Activated CD8-positive, alpha-beta memory T cell treated with anti-CD3 and anti-CD28 coated beads for 36 hours (primary cell): ENCODE data around the gene GRIA3. TPM values are rescaled to one million over a fixed set of nuclear protein-coding genes. Genes with fewer than 3 reads are reported as not detected.

Source experiments
- CTCF ChIA-PET: fragments of 350-600 bp; sonication (Branson Sonifier 250); formaldehyde crosslinking; loops from one replicate; lab custom pipeline; 2021; ENCODE audit warnings: antibody characterized with exemption; lab: Charles Lee
- POLR2A ChIA-PET: fragments of 350-600 bp; sonication (Branson Sonifier 250); formaldehyde crosslinking; loops from one replicate; lab custom pipeline; 2021; ENCODE audit warnings: antibody characterized with exemption; lab: Charles Lee
- total RNA-seq, 2 experiments: library from RNA; stranded (reverse); gene quantifications; one replicate each; pipeline ENCODE4 v1.2.3, GENCODE V29; 2021

The GRIA3 gene
- total RNA-seq = not detected

- CTCF ChIA-PET = no interaction called here
- POLR2A ChIA-PET = no interaction called here
These were observed at the start of gene GRIA3 for GRCh38 chrX:123184219-123184865. GRIA3 (plus strand) TSS chrX:123184278; CDS start chrX:123184536, 258 bp downstream.

DNA sequence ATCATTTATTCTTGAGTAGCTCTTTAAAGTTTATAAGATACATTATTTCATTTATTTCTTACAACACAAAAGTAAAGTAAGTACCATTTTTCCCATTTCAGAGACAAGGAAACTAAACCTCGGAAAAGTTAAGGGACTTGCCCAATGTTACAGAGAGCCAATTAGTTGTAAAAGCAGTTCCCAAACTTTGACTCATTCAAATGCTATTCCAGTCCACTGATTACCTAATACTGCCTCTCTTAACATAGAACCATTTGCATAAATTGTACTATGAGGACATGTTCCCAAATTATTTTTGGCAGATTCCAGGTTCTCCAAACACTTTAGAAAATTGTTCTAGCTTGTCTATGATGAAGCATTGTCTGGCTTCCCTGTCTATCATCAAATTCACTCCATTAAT lies 45.6 kb upstream of the GRIA3 start:
- POLR2A ChIA-PET = no interaction called here
- CTCF ChIA-PET = no interaction called here

- ChIA-PET CTCF (no interaction called here), POLR2A (no interaction called here)
These were observed 43.6 kb upstream of the GRIA3 start for GRCh38 chrX:123140454-123140853.

DNA sequence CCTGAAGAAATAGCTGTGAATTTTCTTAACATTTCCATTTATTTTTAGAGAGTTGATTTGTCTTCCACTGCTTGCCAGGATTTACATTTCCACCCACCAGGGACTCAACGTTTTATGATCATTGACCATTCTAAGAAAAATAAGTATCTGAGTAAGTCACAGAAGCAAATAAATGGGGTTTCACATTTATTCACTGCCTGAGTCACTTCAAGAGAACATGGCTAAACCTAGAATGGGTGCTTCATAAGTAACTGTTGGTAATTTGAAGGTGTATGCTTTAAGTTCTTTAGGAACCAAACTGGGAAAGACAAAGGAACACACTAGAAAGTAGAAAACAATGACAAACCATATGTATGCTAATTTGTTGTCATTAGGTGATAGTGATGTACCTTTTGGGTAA lies 43.2 kb upstream of the GRIA3 start:
- ChIA-PET CTCF (no interaction called here), POLR2A (no interaction called here)

GRCh38 chrX:123153846-123154335 lies 30.2 kb upstream of the GRIA3 start:
- ChIA-PET CTCF (no interaction called here), POLR2A (no interaction called here)

GRCh38 chrX:123155327-123155726 lies 28.8 kb upstream of the GRIA3 start:
- CTCF ChIA-PET = no interaction called here

DNA sequence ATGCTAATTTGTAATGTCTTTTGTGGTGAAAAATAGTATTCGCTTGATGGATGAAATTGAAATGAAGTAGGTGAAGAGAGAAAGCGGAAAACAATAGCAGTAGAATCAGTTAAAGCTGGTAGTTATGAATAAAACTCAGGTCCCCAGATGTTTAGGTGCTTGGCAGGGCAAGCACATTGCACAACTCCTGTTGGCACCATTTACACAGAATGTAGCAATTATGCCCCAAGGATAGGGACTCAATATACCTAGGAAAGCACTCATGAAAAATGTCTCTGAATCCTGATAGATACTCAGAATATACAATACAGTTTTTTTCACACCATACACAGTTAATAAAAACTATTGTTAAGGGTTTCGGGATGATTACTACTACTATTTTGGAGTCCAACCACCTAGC lies 26.5 kb upstream of the GRIA3 start:
- ChIA-PET POLR2A (no interaction called here), CTCF (no interaction called here)

More at GRCh38 chrX:123155327-123155726, 28.8 kb upstream of the GRIA3 start:
- POLR2A ChIA-PET = no interaction called here

- POLR2A ChIA-PET = no interaction called here
- CTCF ChIA-PET = no interaction called here
These were observed 24.7 kb upstream of the GRIA3 start for GRCh38 chrX:123159403-123159802.

- ChIA-PET POLR2A (no interaction called here), CTCF (no interaction called here)
These were observed 16.5 kb upstream of the GRIA3 start for GRCh38 chrX:123167621-123168020.

DNA sequence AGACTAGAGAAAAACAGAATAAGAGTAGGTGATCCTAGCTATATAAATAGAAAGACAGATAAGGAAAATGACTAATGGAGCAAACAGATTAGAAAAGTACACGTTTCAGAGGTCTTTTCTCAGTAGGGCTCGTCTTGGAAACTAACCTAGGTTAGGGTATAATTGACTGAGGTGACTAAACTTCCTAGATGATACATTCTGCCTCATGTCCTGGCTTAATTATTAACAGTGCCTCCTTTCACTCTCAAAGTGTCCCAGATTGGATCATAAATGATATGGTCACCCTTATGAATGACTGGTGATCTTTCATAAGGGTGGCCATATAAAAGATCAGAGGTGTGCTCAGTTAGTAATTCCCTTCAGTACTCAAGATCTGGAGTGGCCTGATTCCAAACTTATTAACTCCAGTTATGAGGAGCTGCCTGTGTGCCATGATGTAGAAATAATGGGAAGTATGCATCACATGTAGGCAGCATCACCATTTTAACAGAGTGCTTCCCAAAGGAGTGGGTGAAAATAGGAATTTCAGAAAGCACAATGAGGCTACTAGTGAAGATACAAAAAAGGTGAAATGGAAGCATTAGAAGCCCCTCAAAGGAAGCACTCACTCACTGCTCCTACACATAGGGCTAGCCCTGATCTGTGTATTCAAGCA lies 14.7 kb upstream of the GRIA3 start:
- POLR2A ChIA-PET = no interaction called here
- CTCF ChIA-PET = no interaction called here

DNA sequence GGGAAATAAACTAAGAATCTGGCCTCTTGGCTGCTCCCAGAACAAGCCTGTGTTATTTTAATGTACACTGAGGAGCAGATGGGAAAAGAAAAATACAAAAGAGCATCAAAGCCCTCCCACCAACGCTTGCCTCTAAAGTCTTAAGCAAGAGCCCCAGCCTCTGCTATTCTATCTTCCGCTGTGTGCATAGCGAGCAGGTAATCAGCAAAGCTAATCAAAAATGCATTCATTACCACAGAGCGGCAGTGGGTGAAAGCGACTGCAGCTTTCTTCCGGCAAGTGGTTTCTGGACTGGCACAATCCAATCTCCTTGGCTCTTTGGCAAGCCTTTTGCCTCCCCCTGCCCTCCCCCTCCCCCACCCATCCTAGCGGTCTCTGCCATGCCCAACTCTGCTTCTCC lies 13.5 kb upstream of the GRIA3 start:
- CTCF ChIA-PET = no interaction called here
- POLR2A ChIA-PET = no interaction called here

- ChIA-PET CTCF (no interaction called here), POLR2A (no interaction called here)
These were observed 12.3 kb upstream of the GRIA3 start for GRCh38 chrX:123171781-123172180.

DNA sequence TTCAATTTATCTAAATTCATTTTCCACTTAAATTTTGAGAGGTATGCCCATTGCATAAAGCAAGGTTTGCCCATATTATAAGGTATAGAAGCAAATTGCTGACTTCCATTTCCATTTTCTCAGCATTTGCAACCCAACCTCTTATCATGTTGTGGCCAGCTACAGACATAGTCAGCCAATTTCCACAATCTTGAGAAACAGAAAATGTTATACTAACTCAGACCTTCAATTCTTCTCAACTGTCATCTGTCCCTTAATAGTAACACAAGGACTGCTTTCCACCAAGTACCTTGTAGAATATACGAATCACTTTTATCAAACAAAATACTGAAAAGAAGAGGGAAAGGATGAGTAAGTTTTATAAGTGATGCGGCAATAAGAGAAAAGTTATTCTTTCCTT lies 11.2 kb upstream of the GRIA3 start:
- POLR2A ChIA-PET = no interaction called here

GRCh38 chrX:123173833-123174232 lies 10.2 kb upstream of the GRIA3 start:
- CTCF ChIA-PET = no interaction called here

More for the DNA sequence above, 11.2 kb upstream of the GRIA3 start:
- CTCF ChIA-PET = no interaction called here

DNA sequence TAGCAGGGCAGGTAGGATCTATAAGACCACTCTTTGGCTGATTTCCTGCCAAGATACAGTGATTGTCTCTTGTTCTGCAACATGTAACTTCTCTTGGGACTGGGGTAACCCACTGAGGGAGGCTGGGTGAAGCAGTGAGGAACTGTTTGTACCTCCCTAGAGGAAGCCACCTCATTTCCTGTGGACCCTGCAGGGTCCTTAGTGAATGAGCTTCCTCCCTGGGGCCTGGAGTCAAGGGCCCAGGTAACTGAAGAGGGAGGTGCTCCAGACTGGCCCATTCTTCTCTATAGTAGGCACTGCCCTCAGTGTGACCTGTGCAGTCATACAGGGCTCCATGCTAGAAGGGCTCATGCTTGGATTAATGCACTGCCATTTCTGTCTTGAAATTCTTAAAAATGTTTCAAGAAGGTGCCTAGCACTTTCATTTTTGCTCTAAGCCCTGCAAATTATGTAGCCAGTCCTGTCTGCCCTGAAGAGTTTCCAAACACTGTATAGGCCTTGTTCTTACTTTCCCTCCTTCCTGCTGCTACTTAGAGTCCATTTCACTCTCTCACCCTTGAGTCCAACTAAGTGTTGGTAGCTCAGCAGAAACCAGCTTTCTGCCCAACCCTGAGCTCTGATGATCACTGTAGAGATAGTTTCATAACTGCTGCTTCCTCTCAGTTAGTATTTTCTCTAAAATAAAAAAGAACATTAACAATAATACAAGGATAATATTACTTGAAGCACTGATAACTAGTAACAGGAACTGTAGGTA lies 8.5 kb upstream of the GRIA3 start:
- CTCF ChIA-PET = no interaction called here

More at GRCh38 chrX:123173833-123174232, 10.2 kb upstream of the GRIA3 start:
- POLR2A ChIA-PET = no interaction called here

GRCh38 chrX:123181233-123181914 lies 2.7 kb upstream of the GRIA3 start:
- ChIA-PET CTCF (no interaction called here), POLR2A (no interaction called here)

More for the DNA sequence above, 8.5 kb upstream of the GRIA3 start:
- POLR2A ChIA-PET = no interaction called here

GRCh38 chrX:123184866-123185276 lies 793 bp downstream of the GRIA3 start:
- POLR2A ChIA-PET = no interaction called here
- CTCF ChIA-PET = no interaction called here

- CTCF ChIA-PET = no interaction called here
These were observed 1.6 kb downstream of the GRIA3 start for GRCh38 chrX:123185721-123186120.

DNA sequence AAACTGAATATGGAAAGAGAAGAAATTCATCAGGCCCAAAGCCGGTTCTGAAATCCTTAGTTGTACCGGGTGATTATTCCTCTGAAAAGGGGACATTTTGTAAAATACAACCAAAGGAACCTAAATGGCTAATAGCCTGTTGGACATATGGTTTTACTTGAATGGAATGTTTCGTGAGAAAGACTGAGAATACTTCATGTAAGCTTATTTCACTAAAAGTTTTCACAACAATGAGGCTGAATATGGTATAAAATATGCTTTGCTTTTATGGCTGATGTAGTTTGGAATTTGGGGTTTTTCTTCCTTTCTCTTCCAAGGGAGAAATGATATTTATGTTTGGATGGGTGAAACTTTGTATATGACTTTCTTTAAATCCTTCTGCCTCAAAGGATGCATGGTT lies 2.7 kb downstream of the GRIA3 start:
- CTCF ChIA-PET = no interaction called here

More at GRCh38 chrX:123185721-123186120, 1.6 kb downstream of the GRIA3 start:
- POLR2A ChIA-PET = no interaction called here

GRCh38 chrX:123188081-123188480 lies 4.0 kb downstream of the GRIA3 start:
- CTCF ChIA-PET = no interaction called here
- POLR2A ChIA-PET = no interaction called here

More for the DNA sequence above, 2.7 kb downstream of the GRIA3 start:
- POLR2A ChIA-PET = no interaction called here
